HG02870 (cell line): Measurements from ENCODE around the gene DPP4.
"Not testable (repeated sequence)": the region's sequence is repeated elsewhere in the genome, so short reads cannot be mapped to it uniquely, and the experiment has no call there.

Source experiments
- ATAC-seq: cut with Tn5 transposase; IDR thresholded peaks from one replicate; pipeline ENCODE4 v1.9.1; 2021; ENCODE audit warnings: mild to moderate bottlenecking, moderate library complexity; ENCODE audit not compliant: unreplicated experiment

The DPP4 gene

DNA sequence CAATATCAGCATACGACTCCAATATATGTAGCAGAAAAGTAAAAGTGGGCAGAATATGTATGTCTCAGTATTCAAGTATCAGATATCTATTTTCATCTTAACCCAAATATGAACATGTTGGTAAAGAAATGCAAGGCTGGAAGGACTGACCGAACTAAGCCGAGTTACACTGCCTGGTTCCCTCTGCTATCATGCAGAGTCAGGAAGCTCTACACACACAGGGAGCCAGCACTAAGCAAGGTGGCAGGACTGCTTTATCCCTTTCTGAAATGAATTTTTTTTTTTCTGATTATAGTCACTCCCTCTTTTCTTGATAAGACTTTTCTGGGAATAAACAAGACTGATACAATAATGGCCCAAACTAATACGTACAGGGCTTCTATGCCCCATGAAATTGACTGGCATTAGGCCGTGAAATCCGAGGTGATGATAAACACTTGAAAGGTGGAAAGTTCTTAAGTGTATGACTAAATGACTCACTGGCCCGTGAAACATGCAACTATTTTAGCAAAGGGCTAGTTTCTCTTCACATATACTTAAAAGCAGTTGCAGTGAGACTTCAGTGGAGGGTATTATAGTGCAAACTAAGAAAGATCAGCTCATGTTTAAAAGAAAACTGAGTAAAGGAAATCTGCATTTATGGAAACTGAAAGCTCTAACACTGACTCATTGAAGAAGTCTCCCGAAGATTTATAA lies 14.9 kb downstream of the DPP4 start:
- ATAC-seq, result peak; percentile 81

DNA sequence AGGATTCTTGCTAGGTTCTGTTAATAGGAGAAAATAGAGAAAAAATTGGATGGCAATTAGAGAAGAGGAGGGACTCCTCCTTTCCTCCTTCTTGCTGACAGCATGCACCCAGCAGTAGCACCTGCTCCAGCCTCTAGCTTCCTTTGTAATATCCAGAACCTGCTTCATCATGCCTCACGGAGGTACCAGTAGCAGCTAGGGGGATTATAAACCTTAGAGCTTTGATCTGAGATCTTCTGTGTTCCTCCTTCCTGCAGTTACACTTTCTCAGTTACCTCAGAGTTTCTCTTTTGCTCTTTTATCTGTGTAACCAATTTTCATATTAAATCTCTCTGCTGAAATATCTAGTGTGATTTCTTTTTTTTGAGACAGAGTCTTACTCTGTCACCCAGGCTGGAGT lies 16.6 kb downstream of the DPP4 start:
- no peak for ATAC-seq

DNA sequence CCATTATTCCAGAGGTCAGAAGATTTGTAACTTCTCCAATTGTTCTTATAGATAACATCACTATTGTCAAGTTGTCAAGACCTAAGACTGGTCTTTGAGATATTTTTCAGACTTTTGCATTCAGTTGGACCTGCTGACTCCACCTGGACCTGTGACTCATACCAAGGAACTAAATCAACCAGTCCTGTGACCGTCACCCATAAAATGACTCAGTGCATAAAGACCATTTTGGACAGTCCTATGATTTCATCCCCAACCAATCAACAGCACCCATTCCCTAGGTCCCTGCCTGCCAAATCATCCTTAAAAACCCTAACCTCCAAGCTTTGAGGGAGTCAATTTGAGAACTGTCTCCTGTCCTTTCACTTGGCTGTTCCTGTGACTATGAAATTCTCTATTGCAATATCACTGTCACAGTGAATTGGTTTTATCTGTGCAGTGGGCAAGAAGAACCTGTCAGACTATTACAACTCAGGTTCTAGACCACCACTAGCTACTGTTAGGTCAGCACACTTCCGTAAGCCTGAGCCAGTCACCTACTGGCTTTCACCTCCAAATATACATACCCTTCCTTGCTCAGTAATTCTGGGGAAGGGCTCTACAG lies 17.1 kb downstream of the DPP4 start:
- ATAC-seq, result no peak

- no peak for ATAC-seq
Measured at GRCh38 chr2:162053808-162054155, 20.2 kb downstream of the DPP4 start.

GRCh38 chr2:162053066-162053807 lies 20.8 kb downstream of the DPP4 start:
- ATAC-seq, result no peak

DNA sequence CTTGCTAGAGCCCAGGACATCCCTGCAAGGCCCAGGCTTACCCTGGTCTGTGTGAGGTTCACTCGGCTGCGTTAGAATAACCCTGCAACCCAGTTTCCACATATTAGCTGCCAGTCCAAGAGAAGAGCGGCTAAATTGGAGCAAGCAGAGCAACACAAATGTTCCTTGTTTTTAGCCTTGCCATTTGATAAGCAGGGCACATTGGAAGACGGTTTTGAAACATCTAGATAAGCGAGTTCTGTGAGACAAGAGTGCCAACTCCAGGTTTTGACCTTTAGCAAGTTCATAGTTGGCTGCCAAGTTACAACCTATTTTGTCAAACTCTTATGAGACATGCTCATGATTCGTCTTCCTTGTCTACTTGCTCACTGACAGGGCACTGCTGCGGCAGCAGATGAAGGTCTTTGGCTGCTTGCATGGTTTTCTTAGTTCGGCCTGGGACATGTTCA lies 23.5 kb downstream of the DPP4 start:
- no peak for ATAC-seq

DNA sequence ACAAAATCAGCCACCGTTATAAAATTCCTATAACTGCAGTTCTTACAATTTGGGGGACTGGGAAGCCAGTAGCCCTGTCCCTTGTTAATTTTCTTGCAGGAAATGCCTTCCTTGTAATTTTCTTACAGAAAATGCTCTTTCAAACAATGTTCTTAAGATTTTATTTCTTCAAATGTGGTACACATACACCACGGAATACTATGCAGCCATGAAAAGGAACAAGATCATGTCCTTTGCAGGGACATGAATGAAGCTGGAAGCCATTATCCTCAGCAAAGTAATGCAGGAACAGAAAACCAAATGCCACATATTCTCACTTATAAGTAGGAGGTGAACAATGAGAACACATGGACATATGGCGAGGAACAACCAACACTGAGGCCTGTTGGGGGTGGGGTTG lies 24.9 kb downstream of the DPP4 start:
- ATAC-seq, result not testable (repeated sequence)

DNA sequence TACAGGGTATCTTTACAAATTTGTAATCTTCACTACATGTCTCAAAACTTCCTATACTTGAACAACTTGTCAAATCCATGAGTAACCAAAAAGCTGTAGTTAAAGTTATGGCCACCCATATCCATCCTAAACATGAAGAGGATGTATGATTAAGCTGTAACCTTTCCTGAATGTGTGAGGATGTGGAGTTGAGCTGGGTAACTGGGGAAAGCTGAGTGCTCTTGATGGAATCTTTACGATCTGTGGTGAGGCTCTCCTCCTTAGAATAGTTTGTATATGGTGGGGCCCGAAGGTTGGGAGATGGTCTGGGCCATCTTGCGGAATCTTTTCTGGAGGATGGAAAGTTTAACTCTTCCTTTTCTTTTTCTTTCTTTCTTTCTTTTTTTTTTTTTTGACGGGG lies 29.4 kb downstream of the DPP4 start:
- ATAC-seq, result no peak

- no peak for ATAC-seq
Measured at GRCh38 chr2:162043132-162043531, 30.9 kb downstream of the DPP4 start.

DNA sequence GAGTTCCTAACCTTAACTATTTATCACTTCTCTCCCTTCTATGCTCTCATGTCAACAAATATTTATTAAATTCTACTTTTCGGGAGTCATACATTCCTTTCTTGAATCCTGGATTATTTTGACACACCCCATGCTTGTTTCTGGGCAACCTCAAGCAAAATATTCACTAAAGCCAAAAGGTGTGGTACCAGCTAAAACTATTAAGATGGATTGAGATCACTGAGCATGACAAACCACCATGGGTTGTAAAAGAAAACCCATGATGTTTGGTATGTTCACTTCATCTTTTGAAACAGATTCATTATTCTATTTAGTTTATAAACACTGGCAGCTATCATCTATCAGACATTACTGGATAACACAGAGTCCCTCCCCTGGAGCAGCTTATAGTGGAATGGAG lies 32.5 kb downstream of the DPP4 start:
- no peak for ATAC-seq

DNA sequence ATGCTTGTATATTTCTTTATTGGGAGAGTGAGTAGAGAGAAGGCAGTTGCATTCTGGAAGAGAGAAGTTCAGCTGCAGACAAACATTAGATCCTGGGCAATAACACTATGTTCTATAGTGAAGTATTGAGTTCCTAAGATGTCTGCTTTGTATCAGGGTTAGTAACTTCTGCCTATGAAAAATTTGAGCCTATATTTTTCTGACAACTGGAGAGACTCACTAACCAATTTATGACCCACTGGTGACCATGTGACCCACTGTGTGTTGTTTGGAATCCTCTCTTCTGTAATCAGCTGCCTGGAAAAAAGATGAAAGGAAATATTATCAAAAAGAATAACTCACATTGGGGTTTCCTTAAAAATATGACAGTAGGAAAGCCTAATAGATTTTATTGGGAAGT lies 35.3 kb downstream of the DPP4 start:
- ATAC-seq, result no peak

DNA sequence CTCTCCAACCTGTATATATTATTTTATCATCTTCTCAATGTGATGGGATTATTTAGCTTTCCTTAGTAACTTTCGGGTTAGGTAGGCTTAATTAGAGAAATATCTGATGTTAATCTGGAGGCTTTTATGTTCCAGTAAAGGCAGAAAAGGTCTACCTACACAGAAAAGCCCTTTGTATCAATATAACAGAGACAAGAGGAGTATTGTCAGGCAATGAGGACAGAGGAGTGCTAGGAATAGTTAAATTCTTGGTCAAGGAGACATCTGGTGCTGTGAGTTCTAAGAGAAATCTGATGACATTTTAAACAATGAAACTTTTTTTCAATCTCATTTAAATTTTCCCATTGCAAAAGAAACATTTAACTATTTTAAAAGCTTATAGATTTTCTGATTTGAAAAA lies 36.1 kb downstream of the DPP4 start:
- ATAC-seq, result no peak

DNA sequence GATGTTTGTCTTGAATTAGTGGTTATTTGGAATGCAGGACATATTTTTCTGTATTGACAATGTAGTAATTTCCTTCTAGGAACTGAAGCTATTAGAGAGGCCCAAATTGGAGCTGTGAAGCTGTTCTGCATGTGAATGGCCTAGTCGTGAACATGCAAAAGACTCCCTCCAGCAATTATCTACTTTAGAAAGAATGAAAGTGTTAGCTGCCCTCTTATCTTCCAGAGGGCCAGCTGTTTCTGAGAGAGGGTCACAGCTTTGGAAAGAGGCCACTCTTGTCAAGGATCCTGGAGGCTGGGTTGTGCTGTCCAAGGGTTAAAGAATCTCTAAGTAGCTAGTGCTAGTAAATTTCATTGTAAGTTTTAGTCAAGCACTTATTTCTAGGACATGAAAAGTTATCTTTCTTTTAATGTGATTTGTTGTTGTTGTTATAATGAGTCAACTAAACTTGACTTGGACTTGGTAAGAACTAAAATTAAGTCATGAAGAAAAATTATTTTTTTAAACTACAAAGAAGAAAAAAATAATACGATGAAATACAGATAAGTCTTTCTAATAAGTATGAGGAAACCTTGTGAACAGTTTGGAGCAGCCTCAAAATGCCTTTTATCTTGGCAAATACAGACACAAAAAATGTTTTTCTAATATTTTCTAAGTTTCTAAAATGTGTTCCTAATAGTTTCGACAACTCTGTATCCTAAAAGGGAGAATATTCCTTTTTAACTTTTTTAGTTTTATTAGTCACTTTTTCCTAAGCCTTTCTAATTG lies 36.8 kb downstream of the DPP4 start:
- no peak for ATAC-seq

DNA sequence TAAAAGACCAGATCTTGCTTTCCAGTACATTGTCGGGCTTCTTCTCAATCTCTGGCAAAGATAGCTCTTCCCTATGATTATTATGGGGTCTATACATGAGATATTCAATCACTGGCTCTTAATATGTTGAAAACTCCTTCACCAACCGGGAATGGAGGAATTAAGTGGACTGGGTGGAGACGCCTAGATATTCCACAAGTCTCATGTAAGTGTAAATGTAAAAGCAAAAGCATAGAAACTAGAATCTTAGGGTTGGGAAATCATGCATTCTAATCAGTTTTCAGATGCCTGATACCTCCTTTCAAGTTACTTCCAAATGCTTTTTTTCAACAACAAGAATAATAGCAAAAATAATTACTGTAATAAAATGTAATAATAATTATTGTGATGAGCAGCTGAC lies 38.0 kb downstream of the DPP4 start:
- ATAC-seq, result no peak

DNA sequence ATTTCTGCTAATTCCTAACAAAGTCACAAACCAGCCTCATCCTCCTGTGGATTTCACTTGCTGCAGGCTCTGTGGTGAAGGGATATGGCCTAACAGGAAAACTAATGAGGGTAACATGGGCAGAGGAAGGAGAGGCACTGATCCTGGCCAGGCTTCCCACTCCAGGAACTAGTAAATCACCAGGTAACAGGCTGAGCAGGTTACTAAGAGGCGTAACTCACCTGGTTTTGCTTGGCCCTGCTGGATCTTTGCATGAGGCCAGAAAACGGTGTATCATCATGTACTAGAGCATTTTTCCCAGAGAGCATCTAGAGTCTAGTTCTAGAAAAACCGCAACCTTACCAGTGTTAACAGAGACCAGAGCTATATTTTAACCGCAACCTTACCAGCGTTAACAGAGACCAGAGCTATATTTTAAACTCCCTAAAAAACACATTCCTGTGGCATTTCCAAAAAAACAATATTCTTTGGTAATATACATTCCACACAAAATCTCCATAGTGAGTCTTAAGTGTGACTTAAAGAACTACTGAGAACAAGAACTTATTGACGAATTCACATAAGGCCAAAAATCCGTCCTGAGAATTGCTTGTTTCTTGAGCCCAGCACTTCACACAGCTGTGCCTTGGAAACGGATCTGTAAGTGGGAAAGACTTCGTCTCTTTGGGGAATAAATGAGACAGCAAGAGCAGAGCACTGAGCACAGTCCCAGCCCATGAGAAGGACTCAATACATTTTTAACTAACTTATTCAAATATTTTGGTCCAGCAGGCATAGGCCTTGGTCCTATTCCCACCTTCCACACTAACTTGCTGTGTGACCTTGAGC lies 43.4 kb downstream of the DPP4 start:
- ATAC-seq, result no peak

- no peak for ATAC-seq
Measured at GRCh38 chr2:162029287-162029901, 44.6 kb downstream of the DPP4 start.

- ATAC-seq, result no peak
Measured at GRCh38 chr2:162028511-162028910, 45.5 kb downstream of the DPP4 start.

- no peak for ATAC-seq
Measured at GRCh38 chr2:162025121-162025911, 48.7 kb downstream of the DPP4 start.

GRCh38 chr2:162022290-162022945 lies 51.6 kb downstream of the DPP4 start:
- ATAC-seq, result no peak
